HepG2 (cell line): Measurements from ENCODE around the gene SOBP. TPM values are rescaled to one million over a fixed set of nuclear protein-coding genes. Genes with fewer than 3 reads are reported as not detected.

Source experiments
- MED13 ChIP-seq: sonication (generic); formaldehyde crosslinking; IDR thresholded peaks from 2 replicates; pipeline ENCODE4 v1.5.0; 2020; ENCODE audit warnings: missing genetic modification reagents
- RNF2 ChIP-seq: fragments of 450-650 bp; conservative IDR thresholded peaks from 2 replicates; pipeline ENCODE4 v1.6.1; 2016; ENCODE audit warnings: low read depth
- ZNF34 ChIP-seq: sonication (generic); formaldehyde crosslinking; IDR thresholded peaks from 2 replicates; pipeline ENCODE4 v1.4.0; 2020; ENCODE audit warnings: mild to moderate bottlenecking, missing genetic modification reagents, borderline replicate concordance
- polyA plus RNA-seq, 8 experiments: library from polyadenylated mRNA; depleted of rRNA in 3 of 8; stranded (reverse) in 7 of 8; unstranded in 1 of 8; fragments of >200 nt; fragmentation: Illumina TruSeq in 4 of 8; extraction: Trizol in 4 of 8; gene quantifications; 2 replicates each; pipeline versions ENCODE4 v1.2.1 to v1.2.3, GENCODE V29; 2011 to 2016; ENCODE audit warnings: low read depth in 4 of 8, missing spikeins in 1 of 8, mixed read lengths in 1 of 8; ENCODE audit not compliant: insufficient read depth in 1 of 8
- total RNA-seq, 5 experiments: library from RNA; depleted of rRNA; stranded (reverse); fragments of >200 nt; fragmentation: Illumina TruSeq; extraction: Trizol; gene quantifications; 2 replicates each; pipeline ENCODE4 v1.2.3, GENCODE V29; 2016; ENCODE audit warnings: low read depth in 1 of 5
- TF ChIP-seq, protein P1 (sequence below): sonication (generic); formaldehyde crosslinking; IDR thresholded peaks from 2 replicates; pipeline ENCODE4 v1.4.0; 2020; ENCODE audit warnings: missing genetic modification reagents
- TF ChIP-seq, protein P2 (sequence below): sonication (generic); formaldehyde crosslinking; IDR thresholded peaks from 2 replicates; pipeline ENCODE4 v1.8.1; 2023; ENCODE audit warnings: missing genetic modification reagents, inconsistent platforms, borderline replicate concordance
- TF ChIP-seq, protein P3 (sequence below): sonication (generic); formaldehyde crosslinking; IDR thresholded peaks from 2 replicates; pipeline ENCODE4 v1.5.1; 2020; ENCODE audit warnings: missing genetic modification reagents, mild to moderate bottlenecking, borderline replicate concordance
- TF ChIP-seq, protein P4 (sequence below): sonication (generic); formaldehyde crosslinking; IDR thresholded peaks from 2 replicates; pipeline ENCODE4 v1.4.0; 2020; ENCODE audit warnings: mild to moderate bottlenecking, missing genetic modification reagents

The SOBP gene
- total and polyA plus RNA-seq, 2 of the 13 experiments (the other 11 are each of a cell fraction or from before 2014, with no cell fraction given) = 1.5 to 6.9 TPM

DNA sequence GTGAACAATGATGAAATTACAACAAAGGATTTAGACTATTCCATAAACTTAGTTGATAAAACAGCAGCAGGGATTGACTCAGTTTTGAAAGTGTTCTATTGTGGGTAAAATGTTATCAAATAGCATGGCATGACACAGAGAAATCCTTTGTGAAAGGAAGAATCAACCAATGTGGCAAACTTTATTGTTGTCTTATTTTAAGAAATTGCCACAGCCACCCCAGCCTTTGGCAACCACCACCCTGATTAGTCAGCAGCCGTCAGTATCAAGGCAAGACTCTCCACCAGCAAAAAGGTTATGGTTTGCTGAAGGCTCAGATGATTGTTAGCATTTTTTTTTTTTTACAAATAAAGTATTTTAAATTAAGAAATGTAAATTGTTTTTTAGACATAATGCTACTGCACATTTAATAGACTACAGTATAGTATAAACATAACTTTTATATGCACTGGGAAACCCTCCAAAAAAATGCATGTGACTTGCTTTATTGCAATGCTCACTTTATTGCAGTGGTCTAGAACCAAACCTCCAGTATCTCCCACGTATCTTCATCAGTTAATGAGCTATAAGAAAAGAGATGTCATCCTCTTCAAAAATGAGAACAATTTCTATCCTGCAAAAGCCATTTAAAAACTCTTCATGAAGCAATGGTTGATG is 162.7 kb downstream of the SOBP start (continued):
- TF ChIP-seq, protein P1, sequence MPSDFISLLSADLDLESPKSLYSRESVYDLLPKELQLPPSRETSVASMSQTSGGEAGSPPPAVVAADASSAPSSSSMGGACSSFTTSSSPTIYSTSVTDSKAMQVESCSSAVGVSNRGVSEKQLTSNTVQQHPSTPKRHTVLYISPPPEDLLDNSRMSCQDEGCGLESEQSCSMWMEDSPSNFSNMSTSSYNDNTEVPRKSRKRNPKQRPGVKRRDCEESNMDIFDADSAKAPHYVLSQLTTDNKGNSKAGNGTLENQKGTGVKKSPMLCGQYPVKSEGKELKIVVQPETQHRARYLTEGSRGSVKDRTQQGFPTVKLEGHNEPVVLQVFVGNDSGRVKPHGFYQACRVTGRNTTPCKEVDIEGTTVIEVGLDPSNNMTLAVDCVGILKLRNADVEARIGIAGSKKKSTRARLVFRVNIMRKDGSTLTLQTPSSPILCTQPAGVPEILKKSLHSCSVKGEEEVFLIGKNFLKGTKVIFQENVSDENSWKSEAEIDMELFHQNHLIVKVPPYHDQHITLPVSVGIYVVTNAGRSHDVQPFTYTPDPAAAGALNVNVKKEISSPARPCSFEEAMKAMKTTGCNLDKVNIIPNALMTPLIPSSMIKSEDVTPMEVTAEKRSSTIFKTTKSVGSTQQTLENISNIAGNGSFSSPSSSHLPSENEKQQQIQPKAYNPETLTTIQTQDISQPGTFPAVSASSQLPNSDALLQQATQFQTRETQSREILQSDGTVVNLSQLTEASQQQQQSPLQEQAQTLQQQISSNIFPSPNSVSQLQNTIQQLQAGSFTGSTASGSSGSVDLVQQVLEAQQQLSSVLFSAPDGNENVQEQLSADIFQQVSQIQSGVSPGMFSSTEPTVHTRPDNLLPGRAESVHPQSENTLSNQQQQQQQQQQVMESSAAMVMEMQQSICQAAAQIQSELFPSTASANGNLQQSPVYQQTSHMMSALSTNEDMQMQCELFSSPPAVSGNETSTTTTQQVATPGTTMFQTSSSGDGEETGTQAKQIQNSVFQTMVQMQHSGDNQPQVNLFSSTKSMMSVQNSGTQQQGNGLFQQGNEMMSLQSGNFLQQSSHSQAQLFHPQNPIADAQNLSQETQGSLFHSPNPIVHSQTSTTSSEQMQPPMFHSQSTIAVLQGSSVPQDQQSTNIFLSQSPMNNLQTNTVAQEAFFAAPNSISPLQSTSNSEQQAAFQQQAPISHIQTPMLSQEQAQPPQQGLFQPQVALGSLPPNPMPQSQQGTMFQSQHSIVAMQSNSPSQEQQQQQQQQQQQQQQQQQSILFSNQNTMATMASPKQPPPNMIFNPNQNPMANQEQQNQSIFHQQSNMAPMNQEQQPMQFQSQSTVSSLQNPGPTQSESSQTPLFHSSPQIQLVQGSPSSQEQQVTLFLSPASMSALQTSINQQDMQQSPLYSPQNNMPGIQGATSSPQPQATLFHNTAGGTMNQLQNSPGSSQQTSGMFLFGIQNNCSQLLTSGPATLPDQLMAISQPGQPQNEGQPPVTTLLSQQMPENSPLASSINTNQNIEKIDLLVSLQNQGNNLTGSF (CRISPR knock-in tag) = no peak
- TF ChIP-seq MED13 (CRISPR knock-in tag) = no peak
- no peak for TF ChIP-seq ZNF34
- TF ChIP-seq, protein P2, sequence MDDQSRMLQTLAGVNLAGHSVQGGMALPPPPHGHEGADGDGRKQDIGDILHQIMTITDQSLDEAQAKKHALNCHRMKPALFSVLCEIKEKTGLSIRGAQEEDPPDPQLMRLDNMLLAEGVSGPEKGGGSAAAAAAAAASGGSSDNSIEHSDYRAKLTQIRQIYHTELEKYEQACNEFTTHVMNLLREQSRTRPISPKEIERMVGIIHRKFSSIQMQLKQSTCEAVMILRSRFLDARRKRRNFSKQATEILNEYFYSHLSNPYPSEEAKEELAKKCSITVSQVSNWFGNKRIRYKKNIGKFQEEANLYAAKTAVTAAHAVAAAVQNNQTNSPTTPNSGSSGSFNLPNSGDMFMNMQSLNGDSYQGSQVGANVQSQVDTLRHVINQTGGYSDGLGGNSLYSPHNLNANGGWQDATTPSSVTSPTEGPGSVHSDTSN (CRISPR knock-in tag) = no peak
- TF ChIP-seq, protein P3, sequence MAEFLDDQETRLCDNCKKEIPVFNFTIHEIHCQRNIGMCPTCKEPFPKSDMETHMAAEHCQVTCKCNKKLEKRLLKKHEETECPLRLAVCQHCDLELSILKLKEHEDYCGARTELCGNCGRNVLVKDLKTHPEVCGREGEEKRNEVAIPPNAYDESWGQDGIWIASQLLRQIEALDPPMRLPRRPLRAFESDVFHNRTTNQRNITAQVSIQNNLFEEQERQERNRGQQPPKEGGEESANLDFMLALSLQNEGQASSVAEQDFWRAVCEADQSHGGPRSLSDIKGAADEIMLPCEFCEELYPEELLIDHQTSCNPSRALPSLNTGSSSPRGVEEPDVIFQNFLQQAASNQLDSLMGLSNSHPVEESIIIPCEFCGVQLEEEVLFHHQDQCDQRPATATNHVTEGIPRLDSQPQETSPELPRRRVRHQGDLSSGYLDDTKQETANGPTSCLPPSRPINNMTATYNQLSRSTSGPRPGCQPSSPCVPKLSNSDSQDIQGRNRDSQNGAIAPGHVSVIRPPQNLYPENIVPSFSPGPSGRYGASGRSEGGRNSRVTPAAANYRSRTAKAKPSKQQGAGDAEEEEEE (CRISPR knock-in tag) = no peak
- TF ChIP-seq, protein P4, sequence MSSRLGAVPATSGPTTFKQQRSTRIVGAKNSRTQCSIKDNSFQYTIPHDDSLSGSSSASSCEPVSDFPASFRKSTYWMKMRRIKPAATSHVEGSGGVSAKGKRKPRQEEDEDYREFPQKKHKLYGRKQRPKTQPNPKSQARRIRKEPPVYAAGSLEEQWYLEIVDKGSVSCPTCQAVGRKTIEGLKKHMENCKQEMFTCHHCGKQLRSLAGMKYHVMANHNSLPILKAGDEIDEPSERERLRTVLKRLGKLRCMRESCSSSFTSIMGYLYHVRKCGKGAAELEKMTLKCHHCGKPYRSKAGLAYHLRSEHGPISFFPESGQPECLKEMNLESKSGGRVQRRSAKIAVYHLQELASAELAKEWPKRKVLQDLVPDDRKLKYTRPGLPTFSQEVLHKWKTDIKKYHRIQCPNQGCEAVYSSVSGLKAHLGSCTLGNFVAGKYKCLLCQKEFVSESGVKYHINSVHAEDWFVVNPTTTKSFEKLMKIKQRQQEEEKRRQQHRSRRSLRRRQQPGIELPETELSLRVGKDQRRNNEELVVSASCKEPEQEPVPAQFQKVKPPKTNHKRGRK (CRISPR knock-in tag) = no peak
- no peak for TF ChIP-seq RNF2
- TF ChIP-seq, all 625 proteins: peak for 0
